A549 (cell line): Measurements from ENCODE around the gene MAPRE2.

Experiments used
- POLR2A ChIP-seq: IDR thresholded peaks from 2 replicates; pipeline ENCODE4 v1.6.1; 2012; ENCODE audit warnings: mild to moderate bottlenecking, low read length
- RAD21 ChIP-seq, 2 experiments: fragments of >200 bp in 1 of 2; sonication (Bioruptor Twin) in 1 of 2; formaldehyde crosslinking in 1 of 2; IDR thresholded peaks in 1 of 2; conservative IDR thresholded peaks in 1 of 2; 2 replicates in 1 of 2; 3 replicates in 1 of 2; pipeline ENCODE4 v1.6.1; 2012 to 2018; ENCODE audit warnings: inconsistent platforms in 1 of 2
- SMC3 ChIP-seq: fragments of >200 bp; sonication (Bioruptor Twin); formaldehyde crosslinking; IDR thresholded peaks from 3 replicates; pipeline ENCODE4 v1.6.1; 2018; ENCODE audit warnings: inconsistent platforms
- USF2 ChIP-seq: fragments of 450-650 bp; IDR thresholded peaks from 2 replicates; pipeline ENCODE4 v1.6.1; 2014; ENCODE audit warnings: antibody characterized with exemption
- TF ChIP-seq, protein P1 (sequence below): fragments of >200 bp; sonication (Bioruptor Twin); formaldehyde crosslinking; IDR thresholded peaks from 3 replicates; pipeline ENCODE4 v1.5.1; 2016
- TF ChIP-seq, protein P2 (sequence below): fragments of 200-600 bp; sonication (generic); IDR thresholded peaks from 2 replicates; pipeline ENCODE4 v1.6.1; 2016; ENCODE audit warnings: antibody characterized with exemption, mild to moderate bottlenecking, moderate library complexity

- TF ChIP-seq POLR2A (no peak), RAD21 (conservative IDR thresholded peaks at IDR 0.05 in 1 of 2, IDR thresholded peaks at IDR 0.05 in 1 of 2) (no peak), SMC3 (no peak), USF2 (no peak)
- TF ChIP-seq, protein P1, sequence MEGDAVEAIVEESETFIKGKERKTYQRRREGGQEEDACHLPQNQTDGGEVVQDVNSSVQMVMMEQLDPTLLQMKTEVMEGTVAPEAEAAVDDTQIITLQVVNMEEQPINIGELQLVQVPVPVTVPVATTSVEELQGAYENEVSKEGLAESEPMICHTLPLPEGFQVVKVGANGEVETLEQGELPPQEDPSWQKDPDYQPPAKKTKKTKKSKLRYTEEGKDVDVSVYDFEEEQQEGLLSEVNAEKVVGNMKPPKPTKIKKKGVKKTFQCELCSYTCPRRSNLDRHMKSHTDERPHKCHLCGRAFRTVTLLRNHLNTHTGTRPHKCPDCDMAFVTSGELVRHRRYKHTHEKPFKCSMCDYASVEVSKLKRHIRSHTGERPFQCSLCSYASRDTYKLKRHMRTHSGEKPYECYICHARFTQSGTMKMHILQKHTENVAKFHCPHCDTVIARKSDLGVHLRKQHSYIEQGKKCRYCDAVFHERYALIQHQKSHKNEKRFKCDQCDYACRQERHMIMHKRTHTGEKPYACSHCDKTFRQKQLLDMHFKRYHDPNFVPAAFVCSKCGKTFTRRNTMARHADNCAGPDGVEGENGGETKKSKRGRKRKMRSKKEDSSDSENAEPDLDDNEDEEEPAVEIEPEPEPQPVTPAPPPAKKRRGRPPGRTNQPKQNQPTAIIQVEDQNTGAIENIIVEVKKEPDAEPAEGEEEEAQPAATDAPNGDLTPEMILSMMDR, result no peak
- TF ChIP-seq, protein P2, sequence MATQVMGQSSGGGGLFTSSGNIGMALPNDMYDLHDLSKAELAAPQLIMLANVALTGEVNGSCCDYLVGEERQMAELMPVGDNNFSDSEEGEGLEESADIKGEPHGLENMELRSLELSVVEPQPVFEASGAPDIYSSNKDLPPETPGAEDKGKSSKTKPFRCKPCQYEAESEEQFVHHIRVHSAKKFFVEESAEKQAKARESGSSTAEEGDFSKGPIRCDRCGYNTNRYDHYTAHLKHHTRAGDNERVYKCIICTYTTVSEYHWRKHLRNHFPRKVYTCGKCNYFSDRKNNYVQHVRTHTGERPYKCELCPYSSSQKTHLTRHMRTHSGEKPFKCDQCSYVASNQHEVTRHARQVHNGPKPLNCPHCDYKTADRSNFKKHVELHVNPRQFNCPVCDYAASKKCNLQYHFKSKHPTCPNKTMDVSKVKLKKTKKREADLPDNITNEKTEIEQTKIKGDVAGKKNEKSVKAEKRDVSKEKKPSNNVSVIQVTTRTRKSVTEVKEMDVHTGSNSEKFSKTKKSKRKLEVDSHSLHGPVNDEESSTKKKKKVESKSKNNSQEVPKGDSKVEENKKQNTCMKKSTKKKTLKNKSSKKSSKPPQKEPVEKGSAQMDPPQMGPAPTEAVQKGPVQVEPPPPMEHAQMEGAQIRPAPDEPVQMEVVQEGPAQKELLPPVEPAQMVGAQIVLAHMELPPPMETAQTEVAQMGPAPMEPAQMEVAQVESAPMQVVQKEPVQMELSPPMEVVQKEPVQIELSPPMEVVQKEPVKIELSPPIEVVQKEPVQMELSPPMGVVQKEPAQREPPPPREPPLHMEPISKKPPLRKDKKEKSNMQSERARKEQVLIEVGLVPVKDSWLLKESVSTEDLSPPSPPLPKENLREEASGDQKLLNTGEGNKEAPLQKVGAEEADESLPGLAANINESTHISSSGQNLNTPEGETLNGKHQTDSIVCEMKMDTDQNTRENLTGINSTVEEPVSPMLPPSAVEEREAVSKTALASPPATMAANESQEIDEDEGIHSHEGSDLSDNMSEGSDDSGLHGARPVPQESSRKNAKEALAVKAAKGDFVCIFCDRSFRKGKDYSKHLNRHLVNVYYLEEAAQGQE, result no peak
Observed at GRCh38 chr18:35076135-35076924, 35.1 kb downstream of the MAPRE2 start.
